Measurements from ENCODE around the gene PICK1. TPM values are rescaled to one million over a fixed set of nuclear protein-coding genes. Genes with fewer than 3 reads are reported as not detected.

PICK1 gene
- total and polyA plus RNA-seq, 10 of the 15 experiments (the other 5 are each of a cell fraction or from before 2014, with no cell fraction given), result 0.07 to 19.2 (median 10.9) TPM

DNA sequence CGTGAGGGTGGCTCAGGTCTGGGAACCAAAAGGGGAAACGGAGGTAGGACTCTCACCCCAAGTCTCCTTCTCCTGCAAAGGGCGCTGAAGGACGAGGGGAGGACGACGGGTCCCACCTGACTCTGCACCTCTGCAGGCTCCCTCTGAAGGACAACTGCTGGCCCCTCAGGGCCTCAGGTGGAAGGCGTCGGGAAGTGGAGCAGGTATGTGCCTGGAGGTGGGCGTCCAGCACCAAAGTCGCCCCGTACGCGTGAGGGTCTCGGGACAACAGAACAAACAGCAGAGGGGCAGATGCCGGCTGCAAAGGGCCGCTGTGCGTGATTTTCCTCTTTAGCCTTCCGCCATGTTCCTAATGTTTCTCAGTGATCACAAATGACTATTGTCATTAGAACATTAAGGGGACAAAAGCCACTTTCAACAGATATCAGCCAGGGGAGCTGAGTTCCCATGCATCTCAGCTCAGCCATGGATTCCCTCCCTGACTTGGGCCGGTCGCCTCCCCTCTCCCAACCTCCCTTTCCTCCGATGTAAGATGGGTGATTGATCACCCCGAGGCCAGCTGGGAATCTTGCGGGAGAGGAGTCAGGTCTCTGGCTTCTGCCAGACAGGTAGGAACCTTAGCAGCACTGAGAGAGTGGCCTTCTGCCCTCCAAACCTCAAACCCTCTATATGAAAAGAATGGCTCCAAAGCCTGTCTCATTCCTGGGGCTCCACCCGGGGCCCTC lies 25.9 kb downstream of the PICK1 start (continued):
- TF ChIP-seq, protein P1, sequence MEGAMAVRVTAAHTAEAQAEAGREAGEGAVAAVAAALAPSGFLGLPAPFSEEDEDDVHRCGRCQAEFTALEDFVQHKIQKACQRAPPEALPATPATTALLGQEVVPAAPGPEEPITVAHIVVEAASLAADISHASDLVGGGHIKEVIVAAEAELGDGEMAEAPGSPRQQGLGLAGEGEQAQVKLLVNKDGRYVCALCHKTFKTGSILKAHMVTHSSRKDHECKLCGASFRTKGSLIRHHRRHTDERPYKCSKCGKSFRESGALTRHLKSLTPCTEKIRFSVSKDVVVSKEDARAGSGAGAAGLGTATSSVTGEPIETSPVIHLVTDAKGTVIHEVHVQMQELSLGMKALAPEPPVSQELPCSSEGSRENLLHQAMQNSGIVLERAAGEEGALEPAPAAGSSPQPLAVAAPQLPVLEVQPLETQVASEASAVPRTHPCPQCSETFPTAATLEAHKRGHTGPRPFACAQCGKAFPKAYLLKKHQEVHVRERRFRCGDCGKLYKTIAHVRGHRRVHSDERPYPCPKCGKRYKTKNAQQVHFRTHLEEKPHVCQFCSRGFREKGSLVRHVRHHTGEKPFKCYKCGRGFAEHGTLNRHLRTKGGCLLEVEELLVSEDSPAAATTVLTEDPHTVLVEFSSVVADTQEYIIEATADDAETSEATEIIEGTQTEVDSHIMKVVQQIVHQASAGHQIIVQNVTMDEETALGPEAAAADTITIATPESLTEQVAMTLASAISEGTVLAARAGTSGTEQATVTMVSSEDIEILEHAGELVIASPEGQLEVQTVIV (IDR thresholded peaks at IDR 0.05; ENCODE audit: borderline replicate concordance, partially characterized antibody), result no peak
- no peak for TF ChIP-seq TAF1 (IDR thresholded peaks at IDR 0.05; ENCODE audit: borderline replicate concordance, low read depth, low read length)
- TF ChIP-seq MEF2A (IDR thresholded peaks at IDR 0.05; ENCODE audit: insufficient read depth, low read depth, low read length), result no peak
- no peak for TF ChIP-seq SUPT20H (IDR thresholded peaks at IDR 0.05; ENCODE audit: borderline replicate concordance, control insufficient read depth, low read depth, low read length)

DNA sequence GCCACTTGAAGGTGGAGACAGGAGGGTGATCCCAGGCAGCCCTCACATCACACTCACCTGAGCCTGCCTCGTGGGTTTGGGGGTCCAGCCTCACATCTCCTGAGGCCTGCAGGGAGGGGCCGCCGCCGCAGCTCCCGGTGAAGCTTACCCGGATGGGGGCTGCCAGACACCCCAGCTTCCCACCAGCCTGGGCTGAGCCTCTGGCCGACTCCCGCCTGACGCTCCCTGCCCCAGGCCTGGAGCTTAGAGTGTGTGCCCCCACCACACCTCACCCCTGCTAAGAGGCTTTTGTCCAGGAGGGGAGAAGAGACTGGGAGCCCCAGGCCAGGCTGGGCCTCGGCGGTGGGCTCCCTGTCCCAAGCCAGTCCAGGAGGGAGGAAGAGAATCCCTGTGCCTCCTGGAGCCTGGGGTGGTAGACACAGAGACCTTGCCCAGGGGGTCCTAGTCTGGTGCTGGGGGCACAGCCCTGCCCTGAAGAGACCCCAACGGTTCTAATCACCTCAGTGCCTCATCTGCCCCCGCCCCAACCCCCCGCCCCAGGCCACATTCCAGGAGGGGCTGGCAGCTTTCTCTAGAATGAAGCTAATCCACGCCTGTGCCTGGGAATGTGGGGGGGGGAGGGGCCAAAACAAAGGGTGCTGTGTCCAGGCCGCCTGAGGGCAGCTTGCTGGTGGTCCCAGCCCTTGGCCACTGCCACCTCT lies 26.9 kb downstream of the PICK1 start, which contains the start of gene SLC16A8:
SLC16A8 (minus strand) TSS at position 254 of the 701 bp plus-strand sequence. CDS start 1,311 bp downstream, outside the sequence.
- peaks cover 8 to 9% of the 10 kb centered on the region in 2 experiments; a peak in 3 of 4 replicates for H3K27me3 ChIP-seq (replicated peaks in 1 of 2; ENCODE audit: control insufficient read depth in 2 of 2, insufficient read depth in 2 of 2, low read length in 1 of 2)
- H3K4me1 ChIP-seq (ENCODE audit: control insufficient read depth, insufficient read depth, low read length), result no peaks in the 10 kb centered on the region
- intact Hi-C loops (cut with micrococcal nuclease; ENCODE audit: unreplicated experiment), result no loop called here
- SMC1A ChIA-PET (ENCODE audit: uncharacterized antibody, unreplicated experiment), result no interaction called here
- 41% methylated on average over 13 of the region's 16 CpGs for WGBS (ENCODE audit: insufficient coverage, insufficient replicate concordance, low lambda C conversion rate, missing lambda C conversion rate)
- no peak for DNase-seq (ENCODE audit: low read depth, low spot score)
- no peak within 1 kb of the TSS for H2AFZ ChIP-seq (ENCODE audit: control insufficient read depth, low read depth, low read length)
- no peaks in the 10 kb centered on the region for H3K9me3 ChIP-seq (replicated peaks; ENCODE audit: control insufficient read depth, insufficient read depth, low read length)
- H3K9ac ChIP-seq (ENCODE audit: control insufficient read depth, insufficient read depth, low read length), result no peak within 1 kb of the TSS
- RAD21 ChIA-PET (ENCODE audit: unreplicated experiment), result no interaction called here
- H4K20me1 ChIP-seq (ENCODE audit: control insufficient read depth, insufficient read depth), result no peaks in the 10 kb centered on the region
- no peak within 1 kb of the TSS for H3K27ac ChIP-seq (ENCODE audit: control insufficient read depth, insufficient read depth)
- no TSS peak for BruUV-seq (replicated peaks)
- no peak for ATAC-seq
- H3K36me3 ChIP-seq (ENCODE audit: control insufficient read depth in 2 of 2, insufficient read depth in 2 of 2, low read length in 1 of 2), result no peaks in the 10 kb centered on the region
- H3K4me3 ChIP-seq, result no peak within 1 kb of the TSS
- no peak within 1 kb of the TSS for H3K4me2 ChIP-seq (ENCODE audit: control insufficient read depth, insufficient read depth)
- FAIRE-seq, result no peak
- H3K79me2 ChIP-seq (ENCODE audit: control insufficient read depth, insufficient read depth, low read length), result no peaks in the 10 kb centered on the region
- in situ Hi-C loops (cut with MboI), result no loop called here
- no peak for TF ChIP-seq POLR2AphosphoS2 (IDR thresholded peaks at IDR 0.05; ENCODE audit: low read depth, low read length)
- no peak for TF ChIP-seq MTA2 (IDR thresholded peaks at IDR 0.05; ENCODE audit: low read depth)
- no peak for TF ChIP-seq HDAC6 (IDR thresholded peaks at IDR 0.05; ENCODE audit: unreplicated experiment)
- no peak for TF ChIP-seq GABPA (IDR thresholded peaks at IDR 0.05; ENCODE audit: low read depth)
- no peak for TF ChIP-seq POLR2AphosphoS5 (IDR thresholded peaks at IDR 0.05; ENCODE audit: low read length)
- no peak for TF ChIP-seq SPI1 (IDR thresholded peaks at IDR 0.05; ENCODE audit: borderline replicate concordance, insufficient read depth, low read depth, low read length)
- CTCF ChIA-PET, result no interaction called here
- POLR2A ChIA-PET, result no interaction called here
